Measurements from ENCODE around the gene TRAF2. TPM values are rescaled to one million over a fixed set of nuclear protein-coding genes. Genes with fewer than 3 reads are reported as not detected.

The TRAF2 gene
- total and polyA plus RNA-seq, 2 donors: 12.8 to 18.8 TPM

- Histone ChIP-seq H3K9me3 (ENCODE audit: control insufficient read depth in 2 of 2, insufficient read depth in 1 of 2, low read length in 1 of 2) (no peaks in the 10 kb centered on the region), H3K27me3 (ENCODE audit: control insufficient read depth in 2 of 2, insufficient read depth in 1 of 2, low read length in 1 of 2) (no peaks in the 10 kb centered on the region), H3K4me3 (ENCODE audit: low read length in 2 of 2) (no peak overlapping the region), H3K36me3 (ENCODE audit: control insufficient read depth in 2 of 2, insufficient read depth in 2 of 2, low read length in 1 of 2) (peaks cover 55 to 64% of the 10 kb centered on the region in 2 donors), H3K27ac (ENCODE audit: low read depth in 1 of 2, low read length in 1 of 2) (no peak overlapping the region), H3K4me1 (ENCODE audit: control insufficient read depth in 2 of 2, insufficient read depth in 2 of 2, low read length in 2 of 2) (no peaks in the 10 kb centered on the region)
- 92% methylated on average over 21 of the region's 21 CpGs for WGBS
- no peak for DNase-seq (ENCODE audit: low read depth in 6 of 9, low spot score in 9 of 9)
Observed at GRCh38 chr9:136915632-136916329, 29.5 kb downstream of the TRAF2 start.

GRCh38 chr9:136916330-136917184, 30.2 kb downstream of the TRAF2 start:
- H3K27ac ChIP-seq (ENCODE audit: low read depth in 1 of 2, low read length in 1 of 2): no peak overlapping the region
- no peaks in the 10 kb centered on the region for H3K27me3 ChIP-seq (ENCODE audit: control insufficient read depth in 2 of 2, insufficient read depth in 1 of 2, low read length in 1 of 2)
- H3K9me3 ChIP-seq (ENCODE audit: control insufficient read depth in 2 of 2, insufficient read depth in 1 of 2, low read length in 1 of 2): no peaks in the 10 kb centered on the region
- no peak for DNase-seq (ENCODE audit: low read depth in 6 of 9, low spot score in 9 of 9)
- WGBS: 97% methylated on average over 32 of the region's 32 CpGs
- peaks cover 58 to 67% of the 10 kb centered on the region in 2 donors for H3K36me3 ChIP-seq (ENCODE audit: control insufficient read depth in 2 of 2, insufficient read depth in 2 of 2, low read length in 1 of 2)
- no peaks in the 10 kb centered on the region for H3K4me1 ChIP-seq (ENCODE audit: control insufficient read depth in 2 of 2, insufficient read depth in 2 of 2, low read length in 2 of 2)
- no peak overlapping the region for H3K4me3 ChIP-seq (ENCODE audit: low read length in 2 of 2)

GRCh38 chr9:136917902-136918301, 31.6 kb downstream of the TRAF2 start:
- DNase-seq (ENCODE audit: low read depth in 6 of 9, low spot score in 9 of 9): no peak
- no peaks in the 10 kb centered on the region for H3K9me3 ChIP-seq (ENCODE audit: control insufficient read depth in 2 of 2, insufficient read depth in 1 of 2, low read length in 1 of 2)
- no peaks in the 10 kb centered on the region for H3K27me3 ChIP-seq (ENCODE audit: control insufficient read depth in 2 of 2, insufficient read depth in 1 of 2, low read length in 1 of 2)
- H3K36me3 ChIP-seq (ENCODE audit: control insufficient read depth in 2 of 2, insufficient read depth in 2 of 2, low read length in 1 of 2): peaks cover 69 to 71% of the 10 kb centered on the region in 2 donors
- H3K4me3 ChIP-seq (ENCODE audit: low read length in 2 of 2): no peak overlapping the region
- 98% methylated on average over 11 of the region's 11 CpGs for WGBS
- no peaks in the 10 kb centered on the region for H3K4me1 ChIP-seq (ENCODE audit: control insufficient read depth in 2 of 2, insufficient read depth in 2 of 2, low read length in 2 of 2)
- no peak overlapping the region for H3K27ac ChIP-seq (ENCODE audit: low read depth in 1 of 2, low read length in 1 of 2)

GRCh38 chr9:136920069-136920468, 33.8 kb downstream of the TRAF2 start:
- Histone ChIP-seq H3K27me3 (ENCODE audit: control insufficient read depth in 2 of 2, insufficient read depth in 1 of 2, low read length in 1 of 2) (no peaks in the 10 kb centered on the region), H3K4me1 (ENCODE audit: control insufficient read depth in 2 of 2, insufficient read depth in 2 of 2, low read length in 2 of 2) (peaks cover 0 to 3% of the 10 kb centered on the region in 2 donors), H3K36me3 (ENCODE audit: control insufficient read depth in 2 of 2, insufficient read depth in 2 of 2, low read length in 1 of 2) (peaks cover 64 to 70% of the 10 kb centered on the region in 2 donors), H3K27ac (ENCODE audit: low read depth in 1 of 2, low read length in 1 of 2) (no peak overlapping the region), H3K9me3 (ENCODE audit: control insufficient read depth in 2 of 2, insufficient read depth in 1 of 2, low read length in 1 of 2) (no peaks in the 10 kb centered on the region), H3K4me3 (ENCODE audit: low read length in 2 of 2) (no peak overlapping the region)
- 99% methylated on average over 15 of the region's 15 CpGs for WGBS
- no peak for DNase-seq (ENCODE audit: low read depth in 6 of 9, low spot score in 9 of 9)

DNA sequence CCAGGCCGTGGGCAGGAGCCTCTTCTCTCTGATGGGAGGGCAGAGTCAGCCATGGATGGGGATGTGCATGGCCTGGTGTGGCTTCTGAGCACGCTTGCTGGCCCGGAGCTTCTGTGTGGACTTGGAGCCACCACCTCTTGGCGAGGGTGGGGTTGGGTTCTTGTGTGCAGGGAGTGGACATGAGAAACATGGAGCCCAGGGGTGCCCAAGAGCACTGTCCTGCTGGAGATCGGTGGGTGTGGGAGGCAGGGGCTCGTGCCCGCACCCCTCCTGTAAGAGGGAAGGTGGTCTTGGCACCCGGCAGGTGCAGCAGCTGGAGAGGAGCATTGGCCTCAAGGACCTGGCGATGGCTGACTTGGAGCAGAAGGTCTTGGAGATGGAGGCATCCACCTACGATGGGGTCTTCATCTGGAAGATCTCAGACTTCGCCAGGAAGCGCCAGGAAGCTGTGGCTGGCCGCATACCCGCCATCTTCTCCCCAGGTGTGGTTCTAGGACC, 34.5 kb downstream of the TRAF2 start:
- Histone ChIP-seq H3K27me3 (ENCODE audit: control insufficient read depth in 2 of 2, insufficient read depth in 1 of 2, low read length in 1 of 2) (no peaks in the 10 kb centered on the region), H3K36me3 (ENCODE audit: control insufficient read depth in 2 of 2, insufficient read depth in 2 of 2, low read length in 1 of 2) (peaks cover 64 to 71% of the 10 kb centered on the region in 2 donors), H3K9me3 (ENCODE audit: control insufficient read depth in 2 of 2, insufficient read depth in 1 of 2, low read length in 1 of 2) (no peaks in the 10 kb centered on the region), H3K4me3 (ENCODE audit: low read length in 2 of 2) (no peak overlapping the region), H3K4me1 (ENCODE audit: control insufficient read depth in 2 of 2, insufficient read depth in 2 of 2, low read length in 2 of 2) (peaks cover 0 to 3% of the 10 kb centered on the region in 2 donors), H3K27ac (ENCODE audit: low read depth in 1 of 2, low read length in 1 of 2) (no peak overlapping the region)
- DNase-seq (ENCODE audit: low read depth in 6 of 9, low spot score in 9 of 9): no peak
- WGBS: 96% methylated on average over 14 of the region's 14 CpGs

- Histone ChIP-seq H3K4me3 (ENCODE audit: low read length in 2 of 2) (no peak overlapping the region), H3K4me1 (ENCODE audit: control insufficient read depth in 2 of 2, insufficient read depth in 2 of 2, low read length in 2 of 2) (peaks cover 0 to 3% of the 10 kb centered on the region in 2 donors), H3K27ac (ENCODE audit: low read depth in 1 of 2, low read length in 1 of 2) (no peak overlapping the region), H3K27me3 (ENCODE audit: control insufficient read depth in 2 of 2, insufficient read depth in 1 of 2, low read length in 1 of 2) (no peaks in the 10 kb centered on the region), H3K36me3 (ENCODE audit: control insufficient read depth in 2 of 2, insufficient read depth in 2 of 2, low read length in 1 of 2) (peaks cover 64 to 74% of the 10 kb centered on the region in 2 donors), H3K9me3 (ENCODE audit: control insufficient read depth in 2 of 2, insufficient read depth in 1 of 2, low read length in 1 of 2) (no peaks in the 10 kb centered on the region)
- DNase-seq (ENCODE audit: low read depth in 6 of 9, low spot score in 9 of 9): no peak
- 95% methylated on average over 11 of the region's 11 CpGs for WGBS
Observed at GRCh38 chr9:136921307-136921706, 35.0 kb downstream of the TRAF2 start.

GRCh38 chr9:136921718-136922117, 35.4 kb downstream of the TRAF2 start:
- H3K27me3 ChIP-seq (ENCODE audit: control insufficient read depth in 2 of 2, insufficient read depth in 1 of 2, low read length in 1 of 2): no peaks in the 10 kb centered on the region
- H3K36me3 ChIP-seq (ENCODE audit: control insufficient read depth in 2 of 2, insufficient read depth in 2 of 2, low read length in 1 of 2): peaks cover 64 to 74% of the 10 kb centered on the region in 2 donors
- peaks cover 0 to 3% of the 10 kb centered on the region in 2 donors for H3K4me1 ChIP-seq (ENCODE audit: control insufficient read depth in 2 of 2, insufficient read depth in 2 of 2, low read length in 2 of 2)
- no peak for DNase-seq (ENCODE audit: low read depth in 6 of 9, low spot score in 9 of 9)
- no peak overlapping the region for H3K4me3 ChIP-seq (ENCODE audit: low read length in 2 of 2)
- no peak overlapping the region for H3K27ac ChIP-seq (ENCODE audit: low read depth in 1 of 2, low read length in 1 of 2)
- WGBS: 94% methylated on average over 10 of the region's 10 CpGs
- H3K9me3 ChIP-seq (ENCODE audit: control insufficient read depth in 2 of 2, insufficient read depth in 1 of 2, low read length in 1 of 2): no peaks in the 10 kb centered on the region

GRCh38 chr9:136922540-136922939, 36.2 kb downstream of the TRAF2 start:
- no peaks in the 10 kb centered on the region for H3K27me3 ChIP-seq (ENCODE audit: control insufficient read depth in 2 of 2, insufficient read depth in 1 of 2, low read length in 1 of 2)
- H3K27ac ChIP-seq (ENCODE audit: low read depth in 1 of 2, low read length in 1 of 2): no peak overlapping the region
- 96% methylated on average over 19 of the region's 19 CpGs for WGBS
- no peaks in the 10 kb centered on the region for H3K9me3 ChIP-seq (ENCODE audit: control insufficient read depth in 2 of 2, insufficient read depth in 1 of 2, low read length in 1 of 2)
- DNase-seq (ENCODE audit: low read depth in 6 of 9, low spot score in 9 of 9): no peak
- peaks cover 0 to 3% of the 10 kb centered on the region in 2 donors for H3K4me1 ChIP-seq (ENCODE audit: control insufficient read depth in 2 of 2, insufficient read depth in 2 of 2, low read length in 2 of 2)
- no peak overlapping the region for H3K4me3 ChIP-seq (ENCODE audit: low read length in 2 of 2)
- H3K36me3 ChIP-seq (ENCODE audit: control insufficient read depth in 2 of 2, insufficient read depth in 2 of 2, low read length in 1 of 2): peaks cover 62 to 71% of the 10 kb centered on the region in 2 donors

DNA sequence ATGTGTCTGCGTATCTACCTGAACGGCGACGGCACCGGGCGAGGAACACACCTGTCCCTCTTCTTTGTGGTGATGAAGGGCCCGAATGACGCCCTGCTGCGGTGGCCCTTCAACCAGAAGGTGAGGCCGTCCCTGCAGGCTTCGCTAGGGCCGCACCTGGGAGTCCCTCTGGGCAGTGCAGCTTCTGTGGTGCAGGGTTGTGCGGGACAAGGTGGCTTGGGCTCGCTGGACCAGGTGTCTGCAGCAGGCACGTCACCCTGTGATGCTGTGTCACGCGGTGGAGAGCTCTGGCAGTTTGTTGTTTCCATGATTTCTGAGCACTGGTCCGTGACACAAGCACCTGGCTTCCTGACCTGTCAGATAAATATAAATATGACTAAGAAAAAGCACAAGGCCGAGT, 37.6 kb downstream of the TRAF2 start:
- Histone ChIP-seq H3K27me3 (ENCODE audit: control insufficient read depth in 2 of 2, insufficient read depth in 1 of 2, low read length in 1 of 2) (no peaks in the 10 kb centered on the region), H3K27ac (ENCODE audit: low read depth in 1 of 2, low read length in 1 of 2) (peak overlapping the region in 1 of 2 donors; percentile 80), H3K9me3 (ENCODE audit: control insufficient read depth in 2 of 2, insufficient read depth in 1 of 2, low read length in 1 of 2) (no peaks in the 10 kb centered on the region), H3K36me3 (ENCODE audit: control insufficient read depth in 2 of 2, insufficient read depth in 2 of 2, low read length in 1 of 2) (peaks cover 66 to 77% of the 10 kb centered on the region in 2 donors), H3K4me3 (ENCODE audit: low read length in 2 of 2) (no peak overlapping the region), H3K4me1 (ENCODE audit: control insufficient read depth in 2 of 2, insufficient read depth in 2 of 2, low read length in 2 of 2) (peaks cover 0 to 3% of the 10 kb centered on the region in 2 donors)
- WGBS: 95% methylated on average over 19 of the region's 19 CpGs
- DNase-seq (ENCODE audit: low read depth in 6 of 9, low spot score in 9 of 9): no peak

All from thymus (tissue), 11 donors.